Neural progenitor cell (in vitro differentiated cells): ENCODE measurements around the gene NAA15. TPM values are rescaled to one million over a fixed set of nuclear protein-coding genes. Genes with fewer than 3 reads are reported as not detected.
A peak's percentile ranks its signal among the peaks of the same experiment; 100 is the strongest.

Source experiments
- DNase-seq: peaks from one replicate; pipeline ENCODE4 v3.0.0-alpha.2; 2016; ENCODE audit warnings: low spot score
- H2AFZ ChIP-seq: fragments of 200-600 bp; sonication (generic); replicated peaks from 2 replicates; pipeline ENCODE4 v1.6.1; 2016; ENCODE audit warnings: antibody characterized with exemption
- H3F3A ChIP-seq: fragments of 200-600 bp; sonication (generic); 2 replicates; pipeline ENCODE4 v1.6.1; 2016; ENCODE audit warnings: antibody characterized with exemption, low read depth
- H3K27ac ChIP-seq: fragments of 200-600 bp; sonication (generic); 2 replicates; pipeline ENCODE4 v1.5.1; 2016; ENCODE audit warnings: mild to moderate bottlenecking
- H3K27me3 ChIP-seq: fragments of 200-600 bp; sonication (generic); 2 replicates; pipeline ENCODE4 v1.6.1; 2016; ENCODE audit warnings: mild to moderate bottlenecking, moderate library complexity
- H3K36me3 ChIP-seq: fragments of 200-600 bp; sonication (generic); 2 replicates; pipeline ENCODE4 v1.5.1; 2016
- H3K4me1 ChIP-seq: fragments of 200-600 bp; sonication (generic); 2 replicates; pipeline ENCODE4 v1.6.1; 2016; ENCODE audit warnings: mixed run types
- H3K4me2 ChIP-seq: fragments of 200-600 bp; sonication (generic); 2 replicates; pipeline ENCODE4 v1.6.1; 2016
- H3K4me3 ChIP-seq: fragments of 200-600 bp; sonication (generic); 2 replicates; pipeline ENCODE4 v1.5.1; 2016
- H3K79me2 ChIP-seq: fragments of 200-600 bp; sonication (generic); 2 replicates; pipeline ENCODE4 v1.6.1; 2016; ENCODE audit warnings: low read depth
- H3K9ac ChIP-seq: fragments of 200-600 bp; sonication (generic); 2 replicates; pipeline ENCODE4 v1.6.1; 2016
- H3K9me3 ChIP-seq: fragments of 200-600 bp; sonication (generic); 2 replicates; pipeline ENCODE4 v1.5.1; 2016; ENCODE audit warnings: low read depth
- H4K20me1 ChIP-seq: fragments of 200-600 bp; sonication (generic); 2 replicates; pipeline ENCODE4 v1.6.1; 2016; ENCODE audit warnings: low read depth
- H3K27ac Mint-ChIP-seq: 3 replicates; pipeline ENCODE4 v1.8.0; 2021; ENCODE audit warnings: mixed read lengths
- H3K27me3 Mint-ChIP-seq: 2 replicates; pipeline ENCODE4 v1.8.0; 2022; ENCODE audit warnings: low read depth, mild to moderate bottlenecking, inconsistent platforms, moderate library complexity, mixed read lengths; ENCODE audit not compliant: insufficient read depth
- H3K36me3 Mint-ChIP-seq: 3 replicates; pipeline ENCODE4 v1.8.0; 2021; ENCODE audit warnings: mixed read lengths
- H3K4me1 Mint-ChIP-seq: 3 replicates; pipeline ENCODE4 v1.8.0; 2021; ENCODE audit warnings: mixed read lengths
- H3K4me3 Mint-ChIP-seq: 3 replicates; pipeline ENCODE4 v1.8.0; 2021; ENCODE audit warnings: mild to moderate bottlenecking, moderate library complexity, mixed read lengths
- H3K9me3 Mint-ChIP-seq: 3 replicates; pipeline ENCODE4 v1.8.0; 2020; ENCODE audit warnings: mixed read lengths
- CTCF ChIP-seq: fragments of 200-600 bp; sonication (generic); IDR thresholded peaks from 2 replicates; pipeline ENCODE4 v1.5.1; 2017; ENCODE audit warnings: antibody characterized with exemption, mild to moderate bottlenecking
- EZH2 ChIP-seq: fragments of 200-600 bp; sonication (generic); IDR thresholded peaks from 2 replicates; pipeline ENCODE4 v1.6.1; 2017; ENCODE audit warnings: antibody characterized with exemption, mild to moderate bottlenecking, moderate library complexity
- EZH2phosphoT487 ChIP-seq: fragments of 200-600 bp; sonication (generic); IDR thresholded peaks from 2 replicates; pipeline ENCODE4 v1.6.1; 2017; ENCODE audit warnings: antibody characterized with exemption
- total RNA-seq: library from RNA; depleted of rRNA; stranded (reverse); fragments of >200 nt; gene quantifications from 2 replicates; pipeline ENCODE4 v1.2.3, GENCODE V29; 2015; ENCODE audit warnings: low replicate concordance

Gene NAA15
- total RNA-seq, 1 donor from 2014 or later, result 69.0 TPM

- Histone ChIP-seq H3K79me2 (peaks cover 100% of the 10 kb centered on the region), H3F3A (peaks cover 6% of the 10 kb centered on the region), H3K4me3 (no peak overlapping the region), H3K27ac (no peak overlapping the region), H3K9ac (no peak overlapping the region), H3K4me1 (peaks cover 12% of the 10 kb centered on the region), H2AFZ (no peak overlapping the region), H3K4me2 (no peak overlapping the region), H3K9me3 (no peaks in the 10 kb centered on the region), H4K20me1 (peaks cover 43% of the 10 kb centered on the region), H3K36me3 (peaks cover 23% of the 10 kb centered on the region), H3K27me3 (no peaks in the 10 kb centered on the region)
- DNase-seq, result no peak
- no peak overlapping the region for H3K4me3 Mint-ChIP-seq
- H3K27me3 Mint-ChIP-seq, result no peaks in the 10 kb centered on the region
- peaks cover 6% of the 10 kb centered on the region for H3K4me1 Mint-ChIP-seq
- peaks cover 11% of the 10 kb centered on the region for H3K9me3 Mint-ChIP-seq
- H3K36me3 Mint-ChIP-seq, result peaks cover 30% of the 10 kb centered on the region
- no peak overlapping the region for H3K27ac Mint-ChIP-seq
- TF ChIP-seq CTCF (no peak), EZH2 (no peak), EZH2phosphoT487 (no peak)
Measured at GRCh38 chr4:139329665-139330200, 28.4 kb downstream of the NAA15 start.

DNA sequence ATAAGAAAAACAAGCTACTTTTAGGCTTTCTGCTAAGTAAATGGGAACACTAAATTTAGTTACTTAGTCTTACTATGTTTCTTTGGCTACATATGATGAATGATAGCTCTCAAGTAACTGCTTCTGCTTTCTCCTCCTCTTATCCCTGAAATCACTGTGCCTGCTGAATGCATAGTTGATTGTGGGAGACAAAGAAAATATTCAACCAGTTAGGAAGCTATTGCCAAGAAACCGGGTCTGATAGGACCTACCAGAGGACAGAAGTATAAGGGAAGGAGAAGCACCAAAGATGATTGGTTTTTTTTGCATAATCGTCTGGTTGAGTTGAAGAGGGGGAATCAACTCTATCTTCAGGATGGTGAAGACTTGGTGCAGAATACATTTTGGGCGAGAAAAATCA lies 29.0 kb downstream of the NAA15 start:
- no peak overlapping the region for H3K4me2 ChIP-seq
- H3K27me3 ChIP-seq, result no peaks in the 10 kb centered on the region
- H2AFZ ChIP-seq, result no peak overlapping the region
- peaks cover 100% of the 10 kb centered on the region for H3K79me2 ChIP-seq
- DNase-seq, result no peak
- H3F3A ChIP-seq, result peaks cover 6% of the 10 kb centered on the region
- peak overlapping the region; percentile 29 for H3K27ac ChIP-seq
- Mint-ChIP-seq H3K36me3 (peaks cover 32% of the 10 kb centered on the region), H3K4me1 (peaks cover under 1% of the 10 kb centered on the region), H3K27me3 (no peaks in the 10 kb centered on the region), H3K4me3 (no peak overlapping the region), H3K27ac (no peak overlapping the region), H3K9me3 (peaks cover 11% of the 10 kb centered on the region)
- TF ChIP-seq EZH2phosphoT487, result no peak
- no peak for TF ChIP-seq EZH2
- no peak for TF ChIP-seq CTCF
- no peak overlapping the region for H3K9ac ChIP-seq
- H3K4me1 ChIP-seq, result peaks cover 7% of the 10 kb centered on the region
- no peak overlapping the region for H3K4me3 ChIP-seq
- peaks cover 25% of the 10 kb centered on the region for H3K36me3 ChIP-seq
- no peaks in the 10 kb centered on the region for H3K9me3 ChIP-seq
- peaks cover 38% of the 10 kb centered on the region for H4K20me1 ChIP-seq

GRCh38 chr4:139331185-139331584 lies 29.9 kb downstream of the NAA15 start:
- no peak for TF ChIP-seq CTCF
- TF ChIP-seq EZH2phosphoT487, result no peak
- TF ChIP-seq EZH2, result no peak
- H3K4me1 ChIP-seq, result peaks cover 7% of the 10 kb centered on the region
- Mint-ChIP-seq H3K9me3 (peaks cover 11% of the 10 kb centered on the region), H3K27me3 (no peaks in the 10 kb centered on the region), H3K4me3 (no peak overlapping the region), H3K4me1 (no peaks in the 10 kb centered on the region), H3K27ac (no peak overlapping the region), H3K36me3 (peaks cover 30% of the 10 kb centered on the region)
- no peaks in the 10 kb centered on the region for H3K27me3 ChIP-seq
- H3K9me3 ChIP-seq, result no peaks in the 10 kb centered on the region
- peaks cover 30% of the 10 kb centered on the region for H4K20me1 ChIP-seq
- peaks cover 6% of the 10 kb centered on the region for H3F3A ChIP-seq
- H3K36me3 ChIP-seq, result peaks cover 25% of the 10 kb centered on the region
- DNase-seq, result no peak
- no peak overlapping the region for H3K27ac ChIP-seq
- H3K79me2 ChIP-seq, result peaks cover 100% of the 10 kb centered on the region
- no peak overlapping the region for H3K4me3 ChIP-seq
- H3K4me2 ChIP-seq, result no peak overlapping the region
- H2AFZ ChIP-seq, result no peak overlapping the region
- H3K9ac ChIP-seq, result no peak overlapping the region
